K562 (cell line): ENCODE results near the gene CTSZ. TPM values are rescaled to one million over a fixed set of nuclear protein-coding genes. Genes with fewer than 3 reads are reported as not detected.

Experiments
- GATAD2B ChIP-seq: fragments of 450-650 bp; IDR thresholded peaks from 2 replicates; pipeline ENCODE4 v1.6.1; 2017; ENCODE audit warnings: mild to moderate bottlenecking, borderline replicate concordance
- HSF4 ChIP-seq: fragments of 250-450 bp; sonication (Bioruptor Pico); IDR thresholded peaks from 2 replicates; pipeline ENCODE4 v2.1.2; 2022; ENCODE audit warnings: mild to moderate bottlenecking, moderate library complexity, borderline replicate concordance
- SAFB ChIP-seq: fragments of 200-400 bp; formaldehyde crosslinking; IDR thresholded peaks from 2 replicates; pipeline ENCODE4 v1.6.1; 2017; ENCODE audit warnings: low read depth, low read length, borderline replicate concordance
- SRSF9 ChIP-seq: fragments of 200-400 bp; formaldehyde crosslinking; IDR thresholded peaks from 2 replicates; pipeline ENCODE4 v1.6.1; 2017; ENCODE audit warnings: low read depth, low read length, borderline replicate concordance
- TAF7 ChIP-seq: fragments of 450-650 bp; IDR thresholded peaks from 2 replicates; pipeline ENCODE4 v1.6.1; 2016; ENCODE audit warnings: missing genetic modification characterization, missing compliant biosample characterization
- ZNF551 ChIP-seq: fragments of 250-450 bp; sonication (Bioruptor Pico); IDR thresholded peaks from 2 replicates; pipeline ENCODE4 v1.5.0; 2021; ENCODE audit warnings: mild to moderate bottlenecking, moderate library complexity
- ZNF695 ChIP-seq: fragments of 450-650 bp; formaldehyde crosslinking; IDR thresholded peaks from 2 replicates; pipeline ENCODE4 v1.4.0; 2020; ENCODE audit warnings: mild to moderate bottlenecking, moderate library complexity
- polyA plus RNA-seq, 8 experiments: library from polyadenylated mRNA; depleted of rRNA in 4 of 8; stranded (reverse) in 5 of 8; unstranded in 3 of 8; fragments of >200 nt; fragmentation: Nextera tagmentation in 2 of 8; fragmentation: Illumina TruSeq in 1 of 8; extraction: Ambion mirVana in 2 of 8; extraction: Trizol in 1 of 8; gene quantifications; 2 replicates each; pipeline versions ENCODE4 v1.2.1 to v1.2.3, GENCODE V29; 2011 to 2014; ENCODE audit warnings: inconsistent platforms in 1 of 8, missing spikeins in 1 of 8
- total RNA-seq, 7 experiments: library from RNA; depleted of rRNA in 6 of 7; stranded (reverse); fragments of >200 nt in 6 of 7; fragmentation: Illumina TruSeq in 2 of 7; extraction: Trizol in 2 of 7; gene quantifications; 2 replicates each; pipeline versions ENCODE4 v1.2.1 to v1.2.3, GENCODE V29; 2011 to 2021; ENCODE audit warnings: low replicate concordance in 1 of 7
- TF ChIP-seq, protein P1 (sequence below): fragments of 450-650 bp; formaldehyde crosslinking; IDR thresholded peaks from 2 replicates; pipeline ENCODE4 v1.4.0; 2022; ENCODE audit warnings: mild to moderate bottlenecking, moderate library complexity
- TF ChIP-seq, protein P2 (sequence below): fragments of 450-650 bp; IDR thresholded peaks from 2 replicates; pipeline ENCODE4 v1.6.1; 2016; ENCODE audit warnings: borderline replicate concordance
- TF ChIP-seq, protein P3 (sequence below): sonication (generic); formaldehyde crosslinking; IDR thresholded peaks from 2 replicates; pipeline ENCODE4 v1.8.1; 2023; ENCODE audit warnings: missing genetic modification reagents, mild to moderate bottlenecking, borderline replicate concordance
- TF ChIP-seq, protein P4 (sequence below): fragments of 450-650 bp; IDR thresholded peaks from 2 replicates; pipeline ENCODE4 v1.6.1; 2017; ENCODE audit warnings: antibody characterized with exemption
- TF ChIP-seq, protein P5 (sequence below): fragments of 250-450 bp; sonication (Bioruptor Pico); IDR thresholded peaks from 2 replicates; pipeline ENCODE4 v1.8.0; 2022; ENCODE audit warnings: inconsistent platforms, mild to moderate bottlenecking, moderate library complexity, borderline replicate concordance
- TF ChIP-seq, protein P6 (sequence below): fragments of 250-450 bp; sonication (Bioruptor Pico); IDR thresholded peaks from 2 replicates; pipeline ENCODE4 v1.8.0; 2022; ENCODE audit warnings: moderate library complexity, mild to moderate bottlenecking, inconsistent platforms

The CTSZ gene
- total and polyA plus RNA-seq, 9 of the 15 experiments (the other 6 are each of a cell fraction or from before 2014, with no cell fraction given) = 1.6 to 143 (median 82.8) TPM

DNA sequence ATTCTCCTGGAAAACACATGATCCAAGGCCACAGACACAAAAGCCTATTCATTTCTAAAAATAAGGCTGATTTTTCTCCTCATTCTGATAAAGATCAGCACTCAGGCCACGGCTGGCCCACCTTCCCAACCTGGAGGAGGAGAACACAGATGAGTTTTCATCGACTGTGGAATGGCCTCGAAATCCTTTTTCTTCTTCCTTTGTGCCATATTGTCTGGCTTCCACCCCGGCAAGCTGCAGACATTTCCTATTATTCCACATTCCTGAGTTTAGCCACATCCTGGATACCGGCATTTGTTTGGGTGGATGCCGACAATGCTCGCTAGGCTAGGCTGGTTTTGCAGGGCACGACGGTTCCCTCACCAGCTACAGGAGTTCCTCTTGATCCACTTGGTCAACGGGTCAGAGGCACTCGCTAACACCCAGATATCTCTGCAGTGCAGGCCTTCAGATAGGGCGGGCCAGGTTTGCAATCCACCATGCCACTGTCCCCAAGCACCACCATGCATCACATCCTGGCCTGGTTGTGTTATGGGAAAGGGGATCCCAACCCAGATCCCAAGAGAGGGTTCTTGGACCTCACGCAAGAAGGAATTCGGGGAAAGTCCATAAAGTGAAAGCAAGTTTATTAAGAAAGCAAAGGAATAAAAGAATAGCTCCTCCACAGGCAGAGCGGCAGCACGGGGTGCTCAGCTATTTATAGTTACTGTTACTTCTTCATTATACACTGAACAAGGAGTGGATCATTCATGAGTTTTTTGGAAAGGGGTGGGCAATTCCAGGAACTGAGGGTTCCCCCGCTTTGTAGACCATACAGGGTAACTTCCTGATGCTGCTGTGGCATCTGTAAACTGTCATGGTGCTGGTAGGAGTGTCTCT is 4.2 kb upstream of the CTSZ start (continued):
- TF ChIP-seq, protein P1, sequence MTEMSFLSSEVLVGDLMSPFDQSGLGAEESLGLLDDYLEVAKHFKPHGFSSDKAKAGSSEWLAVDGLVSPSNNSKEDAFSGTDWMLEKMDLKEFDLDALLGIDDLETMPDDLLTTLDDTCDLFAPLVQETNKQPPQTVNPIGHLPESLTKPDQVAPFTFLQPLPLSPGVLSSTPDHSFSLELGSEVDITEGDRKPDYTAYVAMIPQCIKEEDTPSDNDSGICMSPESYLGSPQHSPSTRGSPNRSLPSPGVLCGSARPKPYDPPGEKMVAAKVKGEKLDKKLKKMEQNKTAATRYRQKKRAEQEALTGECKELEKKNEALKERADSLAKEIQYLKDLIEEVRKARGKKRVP (CRISPR knock-in tag) = no peak
- TF ChIP-seq ZNF695 (CRISPR knock-in tag) (no peak), ZNF551 (CRISPR knock-in tag) (no peak), GATAD2B (0 out of 2 replicates have a peak, but pooled peaks have one; percentile 15), SRSF9 (no peak), HSF4 (CRISPR knock-in tag) (no peak), SAFB (no peak), TAF7 (0 out of 2 replicates have a peak, but pooled peaks have one; percentile 22)
- TF ChIP-seq, protein P2, sequence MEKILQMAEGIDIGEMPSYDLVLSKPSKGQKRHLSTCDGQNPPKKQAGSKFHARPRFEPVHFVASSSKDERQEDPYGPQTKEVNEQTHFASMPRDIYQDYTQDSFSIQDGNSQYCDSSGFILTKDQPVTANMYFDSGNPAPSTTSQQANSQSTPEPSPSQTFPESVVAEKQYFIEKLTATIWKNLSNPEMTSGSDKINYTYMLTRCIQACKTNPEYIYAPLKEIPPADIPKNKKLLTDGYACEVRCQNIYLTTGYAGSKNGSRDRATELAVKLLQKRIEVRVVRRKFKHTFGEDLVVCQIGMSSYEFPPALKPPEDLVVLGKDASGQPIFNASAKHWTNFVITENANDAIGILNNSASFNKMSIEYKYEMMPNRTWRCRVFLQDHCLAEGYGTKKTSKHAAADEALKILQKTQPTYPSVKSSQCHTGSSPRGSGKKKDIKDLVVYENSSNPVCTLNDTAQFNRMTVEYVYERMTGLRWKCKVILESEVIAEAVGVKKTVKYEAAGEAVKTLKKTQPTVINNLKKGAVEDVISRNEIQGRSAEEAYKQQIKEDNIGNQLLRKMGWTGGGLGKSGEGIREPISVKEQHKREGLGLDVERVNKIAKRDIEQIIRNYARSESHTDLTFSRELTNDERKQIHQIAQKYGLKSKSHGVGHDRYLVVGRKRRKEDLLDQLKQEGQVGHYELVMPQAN = no peak
- TF ChIP-seq, protein P3, sequence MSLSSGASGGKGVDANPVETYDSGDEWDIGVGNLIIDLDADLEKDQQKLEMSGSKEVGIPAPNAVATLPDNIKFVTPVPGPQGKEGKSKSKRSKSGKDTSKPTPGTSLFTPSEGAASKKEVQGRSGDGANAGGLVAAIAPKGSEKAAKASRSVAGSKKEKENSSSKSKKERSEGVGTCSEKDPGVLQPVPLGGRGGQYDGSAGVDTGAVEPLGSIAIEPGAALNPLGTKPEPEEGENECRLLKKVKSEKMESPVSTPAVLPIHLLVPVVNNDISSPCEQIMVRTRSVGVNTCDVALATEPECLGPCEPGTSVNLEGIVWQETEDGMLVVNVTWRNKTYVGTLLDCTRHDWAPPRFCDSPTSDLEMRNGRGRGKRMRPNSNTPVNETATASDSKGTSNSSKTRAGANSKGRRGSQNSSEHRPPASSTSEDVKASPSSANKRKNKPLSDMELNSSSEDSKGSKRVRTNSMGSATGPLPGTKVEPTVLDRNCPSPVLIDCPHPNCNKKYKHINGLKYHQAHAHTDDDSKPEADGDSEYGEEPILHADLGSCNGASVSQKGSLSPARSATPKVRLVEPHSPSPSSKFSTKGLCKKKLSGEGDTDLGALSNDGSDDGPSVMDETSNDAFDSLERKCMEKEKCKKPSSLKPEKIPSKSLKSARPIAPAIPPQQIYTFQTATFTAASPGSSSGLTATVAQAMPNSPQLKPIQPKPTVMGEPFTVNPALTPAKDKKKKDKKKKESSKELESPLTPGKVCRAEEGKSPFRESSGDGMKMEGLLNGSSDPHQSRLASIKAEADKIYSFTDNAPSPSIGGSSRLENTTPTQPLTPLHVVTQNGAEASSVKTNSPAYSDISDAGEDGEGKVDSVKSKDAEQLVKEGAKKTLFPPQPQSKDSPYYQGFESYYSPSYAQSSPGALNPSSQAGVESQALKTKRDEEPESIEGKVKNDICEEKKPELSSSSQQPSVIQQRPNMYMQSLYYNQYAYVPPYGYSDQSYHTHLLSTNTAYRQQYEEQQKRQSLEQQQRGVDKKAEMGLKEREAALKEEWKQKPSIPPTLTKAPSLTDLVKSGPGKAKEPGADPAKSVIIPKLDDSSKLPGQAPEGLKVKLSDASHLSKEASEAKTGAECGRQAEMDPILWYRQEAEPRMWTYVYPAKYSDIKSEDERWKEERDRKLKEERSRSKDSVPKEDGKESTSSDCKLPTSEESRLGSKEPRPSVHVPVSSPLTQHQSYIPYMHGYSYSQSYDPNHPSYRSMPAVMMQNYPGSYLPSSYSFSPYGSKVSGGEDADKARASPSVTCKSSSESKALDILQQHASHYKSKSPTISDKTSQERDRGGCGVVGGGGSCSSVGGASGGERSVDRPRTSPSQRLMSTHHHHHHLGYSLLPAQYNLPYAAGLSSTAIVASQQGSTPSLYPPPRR (CRISPR knock-in tag) = no peak
- TF ChIP-seq, protein P4, sequence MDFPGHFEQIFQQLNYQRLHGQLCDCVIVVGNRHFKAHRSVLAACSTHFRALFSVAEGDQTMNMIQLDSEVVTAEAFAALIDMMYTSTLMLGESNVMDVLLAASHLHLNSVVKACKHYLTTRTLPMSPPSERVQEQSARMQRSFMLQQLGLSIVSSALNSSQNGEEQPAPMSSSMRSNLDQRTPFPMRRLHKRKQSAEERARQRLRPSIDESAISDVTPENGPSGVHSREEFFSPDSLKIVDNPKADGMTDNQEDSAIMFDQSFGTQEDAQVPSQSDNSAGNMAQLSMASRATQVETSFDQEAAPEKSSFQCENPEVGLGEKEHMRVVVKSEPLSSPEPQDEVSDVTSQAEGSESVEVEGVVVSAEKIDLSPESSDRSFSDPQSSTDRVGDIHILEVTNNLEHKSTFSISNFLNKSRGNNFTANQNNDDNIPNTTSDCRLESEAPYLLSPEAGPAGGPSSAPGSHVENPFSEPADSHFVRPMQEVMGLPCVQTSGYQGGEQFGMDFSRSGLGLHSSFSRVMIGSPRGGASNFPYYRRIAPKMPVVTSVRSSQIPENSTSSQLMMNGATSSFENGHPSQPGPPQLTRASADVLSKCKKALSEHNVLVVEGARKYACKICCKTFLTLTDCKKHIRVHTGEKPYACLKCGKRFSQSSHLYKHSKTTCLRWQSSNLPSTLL = peak; percentile 67
- TF ChIP-seq, protein P5, sequence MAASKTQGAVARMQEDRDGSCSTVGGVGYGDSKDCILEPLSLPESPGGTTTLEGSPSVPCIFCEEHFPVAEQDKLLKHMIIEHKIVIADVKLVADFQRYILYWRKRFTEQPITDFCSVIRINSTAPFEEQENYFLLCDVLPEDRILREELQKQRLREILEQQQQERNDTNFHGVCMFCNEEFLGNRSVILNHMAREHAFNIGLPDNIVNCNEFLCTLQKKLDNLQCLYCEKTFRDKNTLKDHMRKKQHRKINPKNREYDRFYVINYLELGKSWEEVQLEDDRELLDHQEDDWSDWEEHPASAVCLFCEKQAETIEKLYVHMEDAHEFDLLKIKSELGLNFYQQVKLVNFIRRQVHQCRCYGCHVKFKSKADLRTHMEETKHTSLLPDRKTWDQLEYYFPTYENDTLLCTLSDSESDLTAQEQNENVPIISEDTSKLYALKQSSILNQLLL (CRISPR knock-in tag) = no peak
- TF ChIP-seq, protein P6, sequence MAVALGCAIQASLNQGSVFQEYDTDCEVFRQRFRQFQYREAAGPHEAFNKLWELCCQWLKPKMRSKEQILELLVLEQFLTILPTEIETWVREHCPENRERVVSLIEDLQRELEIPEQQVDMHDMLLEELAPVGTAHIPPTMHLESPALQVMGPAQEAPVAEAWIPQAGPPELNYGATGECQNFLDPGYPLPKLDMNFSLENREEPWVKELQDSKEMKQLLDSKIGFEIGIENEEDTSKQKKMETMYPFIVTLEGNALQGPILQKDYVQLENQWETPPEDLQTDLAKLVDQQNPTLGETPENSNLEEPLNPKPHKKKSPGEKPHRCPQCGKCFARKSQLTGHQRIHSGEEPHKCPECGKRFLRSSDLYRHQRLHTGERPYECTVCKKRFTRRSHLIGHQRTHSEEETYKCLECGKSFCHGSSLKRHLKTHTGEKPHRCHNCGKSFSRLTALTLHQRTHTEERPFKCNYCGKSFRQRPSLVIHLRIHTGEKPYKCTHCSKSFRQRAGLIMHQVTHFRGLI (CRISPR knock-in tag) = no peak
